ENCODE data around the gene DUSP22.

Gene DUSP22

GRCh38 chr6:316753-317038 is 24.4 kb downstream of the DUSP22 start:
- DNase-seq (ENCODE audit: low read depth in 2 of 2), result no peak
- no peak overlapping the region for H3K4me3 ChIP-seq (replicated peaks in 1 of 2; ENCODE audit: low read depth in 2 of 2, low read length in 2 of 2)
- TF ChIP-seq CTCF (IDR thresholded peaks at IDR 0.05; ENCODE audit: low read depth, low read length), result no peak

GRCh38 chr6:317060-317447 is 24.8 kb downstream of the DUSP22 start:
- no peak overlapping the region for H3K4me3 ChIP-seq (replicated peaks in 1 of 2; ENCODE audit: low read depth in 2 of 2, low read length in 2 of 2)
- no peak for TF ChIP-seq CTCF (IDR thresholded peaks at IDR 0.05; ENCODE audit: low read depth, low read length)
- no peak for DNase-seq (ENCODE audit: low read depth in 2 of 2)

- no peak overlapping the region for H3K4me3 ChIP-seq (replicated peaks in 1 of 2; ENCODE audit: low read depth in 2 of 2, low read length in 2 of 2)
- TF ChIP-seq CTCF (IDR thresholded peaks at IDR 0.05; ENCODE audit: low read depth, low read length), result no peak
- no peak for DNase-seq (ENCODE audit: low read depth in 2 of 2)
Measured at GRCh38 chr6:317448-318144, 25.3 kb downstream of the DUSP22 start.

- no peak overlapping the region for H3K4me3 ChIP-seq (replicated peaks in 1 of 2; ENCODE audit: low read depth in 2 of 2, low read length in 2 of 2)
- TF ChIP-seq CTCF (IDR thresholded peaks at IDR 0.05; ENCODE audit: low read depth, low read length), result no peak
- DNase-seq (ENCODE audit: low read depth in 2 of 2), result no peak
Measured at GRCh38 chr6:318243-318890, 26.1 kb downstream of the DUSP22 start.

- no peak overlapping the region for H3K4me3 ChIP-seq (replicated peaks in 1 of 2; ENCODE audit: low read depth in 2 of 2, low read length in 2 of 2)
- TF ChIP-seq CTCF (IDR thresholded peaks at IDR 0.05; ENCODE audit: low read depth, low read length), result no peak
- no peak for DNase-seq (ENCODE audit: low read depth in 2 of 2)
Measured at GRCh38 chr6:319177-320131, 27.2 kb downstream of the DUSP22 start.

GRCh38 chr6:320351-321157 is 28.3 kb downstream of the DUSP22 start:
- no peak for TF ChIP-seq CTCF (IDR thresholded peaks at IDR 0.05; ENCODE audit: low read depth, low read length)
- no peak overlapping the region for H3K4me3 ChIP-seq (replicated peaks in 1 of 2; ENCODE audit: low read depth in 2 of 2, low read length in 2 of 2)
- DNase-seq (ENCODE audit: low read depth in 2 of 2), result no peak
